IMR-90 (cell line): ENCODE results near the gene MXRA8. TPM values are rescaled to one million over a fixed set of nuclear protein-coding genes. Genes with fewer than 3 reads are reported as not detected.
A peak's percentile ranks its signal among the peaks of the same experiment; 100 is the strongest.

Experiments
- ATAC-seq: fragments of 200-7000 bp; cut with Tn5 transposase; 2 replicates; pipeline ENCODE4 v1.9.1; 2020; ENCODE audit warnings: low read depth, mild to moderate bottlenecking, moderate library complexity
- BruUV-seq: library from RNA; stranded (reverse); fragments of 400-500 nt; replicated peaks from 2 replicates; lab custom pipeline; 2021; lab: Mats Ljungman, UMichigan
- CTCF ChIA-PET: fragments of 300-600 bp; formaldehyde crosslinking; extraction: SDS; loops from one replicate; lab custom pipeline; 2021; ENCODE audit warnings: antibody characterized with exemption; lab: Yijun Ruan, JAX
- POLR2A ChIA-PET: fragments of 300-600 bp; sonication (Branson Sonifier 250); formaldehyde crosslinking; loops from one replicate; lab custom pipeline; 2022; ENCODE audit warnings: antibody characterized with exemption; ENCODE audit not compliant: unreplicated experiment; lab: Charles Lee
- DNase-seq: peaks from one replicate; pipeline ENCODE4 v3.0.0; 2013
- H2AFZ ChIP-seq: replicated peaks from 2 replicates; pipeline ENCODE3; 2013; ENCODE audit warnings: low read length, mild to moderate bottlenecking; ENCODE audit not compliant: poor library complexity
- H2AK5ac ChIP-seq: 2 replicates; pipeline ENCODE4 v1.6.1; 2013; ENCODE audit warnings: low read depth, low read length, inconsistent platforms
- H2AK9ac ChIP-seq: replicated peaks from 2 replicates; pipeline ENCODE3; 2013; ENCODE audit warnings: mild to moderate bottlenecking, low read depth, low read length, moderate library complexity; ENCODE audit not compliant: poor library complexity
- H2BK120ac ChIP-seq: 2 replicates; pipeline ENCODE4 v1.6.1; 2013; ENCODE audit warnings: low read depth, low read length, inconsistent platforms
- H2BK15ac ChIP-seq: 3 replicates; pipeline ENCODE4 v1.6.1; 2013; ENCODE audit warnings: low read depth, low read length, inconsistent platforms
- H2BK20ac ChIP-seq: 2 replicates; pipeline ENCODE4 v1.6.1; 2013; ENCODE audit warnings: low read depth, mild to moderate bottlenecking, inconsistent platforms, low read length, moderate library complexity
- H2BK5ac ChIP-seq: 2 replicates; pipeline ENCODE4 v1.6.1; 2013; ENCODE audit warnings: mild to moderate bottlenecking, low read depth, low read length, inconsistent platforms; ENCODE audit not compliant: poor library complexity, severe bottlenecking
- H3K14ac ChIP-seq: replicated peaks from 2 replicates; pipeline ENCODE4 v1.6.1; 2013; ENCODE audit warnings: low read depth, low read length, inconsistent platforms
- H3K18ac ChIP-seq: 2 replicates; pipeline ENCODE4 v1.6.1; 2013; ENCODE audit warnings: low read depth, low read length, control low read depth
- H3K23ac ChIP-seq: 2 replicates; pipeline ENCODE4 v1.6.1; 2013; ENCODE audit warnings: low read depth, low read length, inconsistent platforms
- H3K27ac ChIP-seq: 2 replicates; pipeline ENCODE4 v1.5.1; 2013; ENCODE audit warnings: mild to moderate bottlenecking, control low read depth, low read length; ENCODE audit not compliant: insufficient read depth
- H3K27me3 ChIP-seq: 2 replicates; pipeline ENCODE4 v1.6.1; 2013; ENCODE audit warnings: low read length; ENCODE audit not compliant: control insufficient read depth, insufficient read depth
- H3K36me3 ChIP-seq: 2 replicates; pipeline ENCODE4 v1.6.1; 2013; ENCODE audit warnings: low read length, mixed read lengths; ENCODE audit not compliant: control insufficient read depth, insufficient read depth
- H3K4ac ChIP-seq: 2 replicates; pipeline ENCODE4 v1.6.1; 2013; ENCODE audit warnings: low read depth, low read length, inconsistent platforms
- H3K4me1 ChIP-seq: 2 replicates; pipeline ENCODE4 v1.6.1; 2013; ENCODE audit warnings: low read length, mixed read lengths; ENCODE audit not compliant: control insufficient read depth, insufficient read depth
- H3K4me2 ChIP-seq: 2 replicates; pipeline ENCODE4 v1.6.1; 2013; ENCODE audit warnings: low read depth, mild to moderate bottlenecking, control low read depth, low read length, moderate library complexity
- H3K4me3 ChIP-seq: 2 replicates; pipeline ENCODE4 v1.5.1; 2013; ENCODE audit warnings: low read depth, mild to moderate bottlenecking, control low read depth, low read length, moderate library complexity; ENCODE audit not compliant: insufficient read depth
- H3K56ac ChIP-seq: 2 replicates; pipeline ENCODE4 v1.6.1; 2013; ENCODE audit warnings: low read length, inconsistent platforms; ENCODE audit not compliant: insufficient read depth; ENCODE audit errors: extremely low read depth
- H3K79me1 ChIP-seq, 2 experiments: 2 replicates each; pipeline ENCODE4 v1.6.1; 2013; ENCODE audit warnings: low read length in 2 of 2, inconsistent platforms in 1 of 2, low read depth in 1 of 2
- H3K9ac ChIP-seq: 2 replicates; pipeline ENCODE4 v1.6.1; 2013; ENCODE audit warnings: low read depth, low read length, control low read depth
- H3K9me1 ChIP-seq: 2 replicates; pipeline ENCODE4 v1.6.1; 2013; ENCODE audit warnings: low read length, inconsistent platforms; ENCODE audit not compliant: insufficient read depth
- H3K9me3 ChIP-seq: 2 replicates; pipeline ENCODE4 v1.6.1; 2013; ENCODE audit warnings: low read length; ENCODE audit not compliant: control insufficient read depth, insufficient read depth
- H4K20me1 ChIP-seq: 2 replicates; pipeline ENCODE4 v1.6.1; 2013; ENCODE audit warnings: low read length, inconsistent platforms; ENCODE audit not compliant: insufficient read depth
- H4K5ac ChIP-seq: 2 replicates; pipeline ENCODE4 v1.6.1; 2013; ENCODE audit warnings: mild to moderate bottlenecking, low read depth, low read length, control low read depth
- H4K8ac ChIP-seq, 2 experiments: 2 replicates each; pipeline ENCODE4 v1.6.1; 2013; ENCODE audit warnings: low read depth in 2 of 2, low read length in 2 of 2, control low read depth in 1 of 2, inconsistent platforms in 1 of 2
- H4K91ac ChIP-seq: 2 replicates; pipeline ENCODE4 v1.6.1; 2013; ENCODE audit warnings: low read depth, low read length, inconsistent platforms; ENCODE audit not compliant: insufficient read depth
- BHLHE40 ChIP-seq: fragments of 150-350 bp; IDR thresholded peaks from 2 replicates; pipeline ENCODE4 v1.6.1; 2016; ENCODE audit warnings: mild to moderate bottlenecking, low read depth, low read length
- MXI1 ChIP-seq: IDR thresholded peaks from 2 replicates; pipeline ENCODE4 v1.6.1; 2012; ENCODE audit warnings: low read depth, mild to moderate bottlenecking, low read length, moderate library complexity, borderline replicate concordance
- RAD21 ChIP-seq: IDR thresholded peaks from 2 replicates; pipeline ENCODE4 v1.6.1; 2012; ENCODE audit warnings: low read length, improper control_type of control experiment
- SMC3 ChIP-seq: fragments of 150-350 bp; IDR thresholded peaks from 2 replicates; pipeline ENCODE4 v1.6.1; 2016; ENCODE audit warnings: low read depth, mild to moderate bottlenecking, antibody characterized with exemption, low read length, moderate library complexity
- USF2 ChIP-seq: fragments of 150-350 bp; IDR thresholded peaks from 2 replicates; pipeline ENCODE4 v1.6.1; 2017; ENCODE audit warnings: mild to moderate bottlenecking, antibody characterized with exemption, low read length, low read depth
- WGBS, 2 experiments: methylation state at CpG; one replicate each; pipeline versions ENCODE4 v1.1.5 to v1.1.7; 2013; ENCODE audit warnings: missing lambda C conversion rate in 2 of 2; ENCODE audit not compliant: insufficient read length in 1 of 2; ENCODE audit errors: extremely low coverage in 2 of 2; 5-methylcytosine and 5-hydroxymethylcytosine counted together
- dilution Hi-C: fragments of 300-500 bp; cut with HindIII; formaldehyde crosslinking; loops from one replicate; pipeline ENCODE4 v1.14.3; 2018; ENCODE audit warnings: low sequenced_read_pairs; ENCODE audit not compliant: unreplicated experiment
- in situ Hi-C: fragments of 300-500 bp; cut with MboI; formaldehyde crosslinking; loops from 3 replicates; pipeline ENCODE4 v1.14.3; 2019; ENCODE audit warnings: low sequenced_read_pairs, inconsistent platforms, mixed read lengths
- intact Hi-C: fragments of 100-400 bp; cut with micrococcal nuclease; formaldehyde crosslinking; loops from 2 replicates; pipeline ENCODE4 v1.10.0; 2022
- polyA plus RNA-seq, 3 experiments: library from polyadenylated mRNA; depleted of rRNA; stranded (reverse); fragments of >200 nt; gene quantifications; 2 replicates each; pipeline ENCODE4 v1.2.3, GENCODE V29; 2012; ENCODE audit warnings: low replicate concordance in 1 of 3
- total RNA-seq: library from RNA; depleted of rRNA; stranded (reverse); fragments of >200 nt; gene quantifications from 2 replicates; pipeline ENCODE4 v1.2.3, GENCODE V29; 2012

Gene MXRA8
- total and polyA plus RNA-seq, 2 of the 4 experiments (the other 2 are of a cell fraction): 92.5 to 469 TPM

GRCh38 chr1:1361233-1361981, 3.1 kb upstream of the MXRA8 start:
- Histone ChIP-seq H2BK5ac (peak overlapping the region; percentile 98), H3K9me1 (peaks cover 15% of the 10 kb centered on the region), H4K91ac (peak overlapping the region; percentile 99), H2BK120ac (peak overlapping the region; percentile 99), H2AK9ac (peak overlapping the region; percentile 94), H3K56ac (peak overlapping the region; percentile 85), H3K18ac (peak overlapping the region; percentile 92), H3K27ac (peak overlapping the region; percentile 88), H4K8ac (peak overlapping the region; percentile 84 to 99), H4K5ac (peak overlapping the region; percentile 88), H3K27me3 (no peaks in the 10 kb centered on the region), H3K36me3 (peaks cover 4% of the 10 kb centered on the region; the same call in 1 of the 2 replicates), H3K79me1 (peaks cover 4 to 22% of the 10 kb centered on the region in 2 experiments; a peak in 3 of 4 replicates), H3K23ac (peak overlapping the region; percentile 98), H3K9me3 (no peaks in the 10 kb centered on the region), H3K14ac (peak overlapping the region; percentile 98), H3K4me1 (peaks cover 31% of the 10 kb centered on the region), H2BK15ac (peak overlapping the region; percentile 99), H3K4me2 (peak overlapping the region; percentile 71), H3K4ac (peak overlapping the region; percentile 100), H2AFZ (peak overlapping the region; percentile 93), H2BK20ac (peak overlapping the region; percentile 99), H3K9ac (peak overlapping the region; percentile 41), H2AK5ac (peak overlapping the region; percentile 100), H4K20me1 (peaks cover 6% of the 10 kb centered on the region), H3K4me3 (no peak overlapping the region)
- dilution Hi-C loops (no loop called here), in situ Hi-C loops (no loop called here), intact Hi-C loops (no loop called here)
- POLR2A ChIA-PET: no interaction called here
- no TSS peak for BruUV-seq
- ATAC-seq (no peak), DNase-seq (no peak)
- CTCF ChIA-PET: no interaction called here
- TF ChIP-seq SMC3: no peak
- TF ChIP-seq MXI1: no peak
- no peak for TF ChIP-seq RAD21
- TF ChIP-seq BHLHE40: no peak
- no peak for TF ChIP-seq USF2
- 80% methylated on average over 11 of the region's 35 CpGs; no CpG with 5 or more reads in 1 of the 2 experiments for WGBS, 2 experiments
